Stimulated activated effector memory CD8-positive, alpha-beta T cell treated with anti-CD3 and anti-CD28 coated beads, Interleukin-12 subunit alpha, Interleukin-12 subunit beta, amount 100 ng/mL, for 72 hours (primary cell): Measurements from ENCODE around the gene POPDC3.

Experiments used
- ATAC-seq: fragments of 150-1000 bp; cut with Tn5 transposase; 2 replicates; pipeline ENCODE4 v1.10.0; 2021
- DNase-seq, 2 donors: peaks; one replicate each; pipeline ENCODE4 v3.0.0; 2021 to 2022; ENCODE audit warnings: low spot score in 2 of 2
- H3K27ac Mint-ChIP-seq: one replicate; pipeline ENCODE4 v1.8.0; 2022; ENCODE audit warnings: mild to moderate bottlenecking, mixed read lengths
- H3K36me3 Mint-ChIP-seq: one replicate; pipeline ENCODE4 v1.8.0; 2022; ENCODE audit warnings: mild to moderate bottlenecking, mixed read lengths
- H3K4me1 Mint-ChIP-seq: one replicate; pipeline ENCODE4 v1.8.0; 2022; ENCODE audit warnings: mixed read lengths
- H3K4me3 Mint-ChIP-seq: one replicate; pipeline ENCODE4 v1.8.0; 2022; ENCODE audit warnings: mild to moderate bottlenecking, mixed read lengths
- H3K9me3 Mint-ChIP-seq: one replicate; pipeline ENCODE4 v1.8.0; 2022; ENCODE audit warnings: mixed read lengths

The POPDC3 gene

DNA sequence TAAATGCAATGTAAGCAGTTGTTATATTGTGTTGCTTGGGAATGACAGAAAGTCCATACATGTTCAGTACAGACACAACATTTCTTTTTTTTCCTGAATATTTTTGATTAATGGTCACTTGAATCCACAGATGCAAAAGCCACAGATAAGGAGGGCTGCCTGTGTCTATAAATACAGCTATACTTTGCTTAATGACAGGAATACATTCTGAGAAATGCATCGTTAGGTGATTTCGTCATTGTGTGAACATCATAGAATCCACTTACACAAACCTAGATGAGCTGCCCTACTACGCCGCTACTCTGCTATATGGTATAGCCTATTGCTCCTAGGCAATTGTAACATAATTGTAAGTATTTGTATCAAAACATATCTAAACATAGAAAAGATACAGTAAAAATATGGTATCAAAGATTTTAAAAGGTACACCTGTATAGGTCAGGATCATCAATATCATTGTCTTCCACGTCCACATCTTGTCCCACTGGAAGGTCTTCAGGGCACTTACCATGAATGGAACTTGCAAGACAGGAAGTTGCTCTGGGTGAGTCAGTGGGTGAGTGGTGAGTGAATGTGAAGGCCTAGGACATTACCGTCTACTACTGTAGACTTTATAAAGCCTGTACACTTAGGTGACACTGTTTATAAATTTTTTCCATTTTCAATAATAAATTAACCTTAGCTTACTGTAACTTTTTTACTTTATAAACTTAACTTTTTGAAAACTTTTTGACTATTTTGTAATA lies 27.9 kb upstream of the POPDC3 start:
- Mint-ChIP-seq H3K36me3 (no peaks in the 10 kb centered on the region), H3K27ac (no peak overlapping the region), H3K4me3 (no peak overlapping the region), H3K9me3 (no peaks in the 10 kb centered on the region), H3K4me1 (peaks cover 5% of the 10 kb centered on the region)
- DNase-seq (no peak), ATAC-seq (no peak)

- ATAC-seq (no peak), DNase-seq (no peak)
- Mint-ChIP-seq H3K4me1 (no peaks in the 10 kb centered on the region), H3K27ac (no peak overlapping the region), H3K36me3 (no peaks in the 10 kb centered on the region), H3K9me3 (no peaks in the 10 kb centered on the region), H3K4me3 (no peak overlapping the region)
Measured at GRCh38 chr6:105204768-105205167, 25.0 kb upstream of the POPDC3 start.

- no peak for ATAC-seq
- no peak overlapping the region for H3K27ac Mint-ChIP-seq
- H3K4me3 Mint-ChIP-seq: no peak overlapping the region
- no peaks in the 10 kb centered on the region for H3K4me1 Mint-ChIP-seq
- no peak for DNase-seq
- H3K36me3 Mint-ChIP-seq: no peaks in the 10 kb centered on the region
- H3K9me3 Mint-ChIP-seq: no peaks in the 10 kb centered on the region
Measured at GRCh38 chr6:105204331-105204730, 24.5 kb upstream of the POPDC3 start.

DNA sequence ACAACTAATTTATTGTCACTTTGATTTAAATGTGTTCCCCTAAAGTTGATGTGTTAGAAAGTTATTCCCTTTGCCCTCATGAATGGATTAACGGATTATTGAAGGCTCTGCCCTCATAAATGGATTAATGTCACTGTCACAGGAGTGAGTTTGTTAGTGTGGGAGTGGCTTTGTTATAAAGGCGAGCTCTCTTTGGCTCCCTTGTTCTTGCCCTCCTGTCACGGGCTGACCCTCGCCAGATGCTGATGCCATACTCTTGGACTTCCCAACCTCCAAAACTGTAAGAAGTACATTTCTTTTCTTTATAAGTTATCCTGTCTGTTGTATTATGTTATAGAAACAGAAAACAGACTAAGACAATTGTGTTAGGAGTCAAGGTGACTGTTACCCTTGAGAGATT lies 22.7 kb upstream of the POPDC3 start:
- Mint-ChIP-seq H3K9me3 (no peaks in the 10 kb centered on the region), H3K27ac (no peak overlapping the region), H3K36me3 (no peaks in the 10 kb centered on the region), H3K4me3 (no peak overlapping the region), H3K4me1 (no peaks in the 10 kb centered on the region)
- DNase-seq (no peak), ATAC-seq (no peak)

GRCh38 chr6:105200133-105200730 lies 20.4 kb upstream of the POPDC3 start:
- no peak for DNase-seq

DNA sequence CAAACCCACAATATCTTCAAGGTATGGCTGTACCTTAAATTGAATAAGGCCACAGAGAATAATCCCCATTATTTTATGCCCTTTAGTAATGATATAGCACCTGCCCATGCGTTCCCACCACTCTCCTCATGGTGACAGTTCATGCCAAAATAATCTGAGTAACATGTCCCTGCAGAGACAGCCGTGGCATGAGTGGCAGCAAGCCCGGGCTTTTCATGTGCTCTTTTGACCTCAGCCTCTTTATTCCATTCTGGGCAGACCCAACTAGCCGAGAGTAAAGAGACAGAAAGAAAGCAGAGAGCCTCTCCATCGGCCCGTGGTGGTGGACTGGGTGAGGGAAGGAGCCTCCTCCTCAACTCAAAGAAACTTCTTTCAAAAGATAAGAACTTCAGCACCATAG lies 19.9 kb upstream of the POPDC3 start:
- ATAC-seq (no peak), DNase-seq (no peak)
- no peaks in the 10 kb centered on the region for H3K36me3 Mint-ChIP-seq
- no peaks in the 10 kb centered on the region for H3K9me3 Mint-ChIP-seq
- no peak overlapping the region for H3K27ac Mint-ChIP-seq
- no peak overlapping the region for H3K4me3 Mint-ChIP-seq
- no peaks in the 10 kb centered on the region for H3K4me1 Mint-ChIP-seq

More at GRCh38 chr6:105200133-105200730, 20.4 kb upstream of the POPDC3 start:
- H3K9me3 Mint-ChIP-seq: no peaks in the 10 kb centered on the region
- H3K27ac Mint-ChIP-seq: no peak overlapping the region
- no peaks in the 10 kb centered on the region for H3K36me3 Mint-ChIP-seq
- H3K4me1 Mint-ChIP-seq: no peaks in the 10 kb centered on the region
- ATAC-seq: no peak
- no peak overlapping the region for H3K4me3 Mint-ChIP-seq

DNA sequence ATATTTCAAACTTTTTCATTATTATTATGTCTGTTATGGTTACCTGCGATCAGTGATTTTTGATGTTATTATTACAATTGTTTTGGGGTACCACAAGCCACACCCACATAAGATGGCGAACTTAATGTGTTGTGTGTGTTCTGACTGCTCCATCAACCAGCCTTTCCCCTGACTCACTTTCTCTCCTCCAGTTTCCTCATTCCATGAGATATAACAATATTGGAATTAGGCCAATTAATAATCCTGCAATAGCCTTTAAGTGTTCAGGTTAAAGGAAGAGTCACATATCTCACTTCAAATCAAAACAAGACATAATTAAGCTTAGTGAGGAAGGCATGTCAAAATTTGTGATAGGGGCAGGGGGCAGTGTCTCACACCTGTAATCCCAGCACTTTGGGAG lies 16.3 kb upstream of the POPDC3 start:
- H3K4me1 Mint-ChIP-seq: no peaks in the 10 kb centered on the region
- no peak for ATAC-seq
- no peaks in the 10 kb centered on the region for H3K9me3 Mint-ChIP-seq
- no peak overlapping the region for H3K27ac Mint-ChIP-seq
- no peaks in the 10 kb centered on the region for H3K36me3 Mint-ChIP-seq
- no peak overlapping the region for H3K4me3 Mint-ChIP-seq
- DNase-seq: no peak

DNA sequence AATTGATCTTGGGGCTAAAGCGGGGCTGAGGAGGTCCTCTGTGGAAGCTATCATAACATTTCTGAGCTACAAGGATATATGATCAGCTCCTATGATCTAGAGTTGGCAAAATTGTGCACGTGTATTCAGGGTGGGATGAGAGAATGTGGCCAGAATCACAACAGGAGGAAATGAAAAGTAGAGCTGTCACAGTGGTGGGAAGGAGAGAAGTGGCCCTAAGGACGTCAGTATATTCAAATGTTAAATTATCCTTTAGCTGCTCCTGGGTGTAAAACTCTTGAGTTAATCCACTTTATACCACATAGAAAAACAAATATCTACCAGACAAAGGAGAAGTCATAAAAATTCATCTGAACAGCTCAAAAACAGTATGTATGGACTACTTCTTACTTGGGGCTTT lies 14.8 kb upstream of the POPDC3 start:
- DNase-seq (no peak), ATAC-seq (no peak)
- H3K4me3 Mint-ChIP-seq: no peak overlapping the region
- H3K4me1 Mint-ChIP-seq: no peaks in the 10 kb centered on the region
- no peaks in the 10 kb centered on the region for H3K36me3 Mint-ChIP-seq
- H3K9me3 Mint-ChIP-seq: no peaks in the 10 kb centered on the region
- H3K27ac Mint-ChIP-seq: no peak overlapping the region

DNA sequence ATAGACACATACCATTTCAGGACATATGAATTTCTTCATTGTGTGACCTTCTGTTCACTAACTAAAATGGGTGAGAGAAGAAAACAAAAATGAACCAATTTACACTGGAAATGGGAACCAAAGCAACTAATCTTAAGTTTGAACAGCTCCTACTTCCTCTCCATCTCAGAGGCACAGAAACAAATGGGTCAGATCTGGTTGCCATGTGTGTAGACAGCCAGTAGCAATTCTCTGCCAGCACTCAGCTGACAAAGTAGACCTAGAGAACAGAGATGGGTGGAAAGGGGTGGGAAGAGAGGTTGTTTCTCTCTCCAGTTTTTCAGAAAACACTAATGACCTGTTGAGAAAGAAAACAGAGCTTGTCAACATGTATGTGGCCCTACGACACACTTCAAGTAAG lies 14.3 kb upstream of the POPDC3 start:
- no peaks in the 10 kb centered on the region for H3K36me3 Mint-ChIP-seq
- DNase-seq (no peak), ATAC-seq (no peak)
- H3K4me3 Mint-ChIP-seq: no peak overlapping the region
- H3K27ac Mint-ChIP-seq: no peak overlapping the region
- H3K4me1 Mint-ChIP-seq: no peaks in the 10 kb centered on the region
- no peaks in the 10 kb centered on the region for H3K9me3 Mint-ChIP-seq

DNA sequence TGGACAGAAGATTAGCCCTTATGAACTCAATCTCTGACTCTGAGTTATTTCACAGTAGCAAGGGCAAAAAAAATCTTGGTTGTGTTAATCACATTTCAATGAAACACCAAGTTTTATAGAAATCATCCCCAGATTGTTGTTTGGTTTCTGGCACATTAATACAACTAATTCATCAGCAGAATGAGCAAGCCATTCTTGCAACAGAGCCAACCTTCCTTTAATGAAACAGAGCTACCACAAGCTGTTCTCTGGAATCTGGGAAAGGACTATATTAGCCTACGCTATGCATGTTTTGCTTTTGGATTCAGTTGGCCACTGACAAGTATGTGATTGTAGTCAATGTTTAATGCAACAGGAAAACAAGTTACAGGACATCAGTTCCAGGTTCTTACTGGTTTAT lies 13.8 kb upstream of the POPDC3 start:
- ATAC-seq: no peak
- Mint-ChIP-seq H3K9me3 (no peaks in the 10 kb centered on the region), H3K4me3 (no peak overlapping the region), H3K27ac (no peak overlapping the region), H3K4me1 (no peaks in the 10 kb centered on the region), H3K36me3 (no peaks in the 10 kb centered on the region)
- DNase-seq: no peak

GRCh38 chr6:105192707-105193465 lies 13.1 kb upstream of the POPDC3 start:
- no peaks in the 10 kb centered on the region for H3K4me1 Mint-ChIP-seq
- no peak overlapping the region for H3K27ac Mint-ChIP-seq
- H3K36me3 Mint-ChIP-seq: no peaks in the 10 kb centered on the region
- DNase-seq (no peak), ATAC-seq (peak; percentile 60)
- no peaks in the 10 kb centered on the region for H3K9me3 Mint-ChIP-seq
- H3K4me3 Mint-ChIP-seq: no peak overlapping the region

GRCh38 chr6:105191351-105191750 lies 11.5 kb upstream of the POPDC3 start:
- Mint-ChIP-seq H3K4me1 (no peaks in the 10 kb centered on the region), H3K36me3 (no peaks in the 10 kb centered on the region), H3K9me3 (no peaks in the 10 kb centered on the region), H3K27ac (no peak overlapping the region), H3K4me3 (no peak overlapping the region)
- ATAC-seq (no peak), DNase-seq (no peak)

GRCh38 chr6:105189026-105189820 lies 9.4 kb upstream of the POPDC3 start:
- no peak overlapping the region for H3K27ac Mint-ChIP-seq
- no peak overlapping the region for H3K4me3 Mint-ChIP-seq
- ATAC-seq: no peak

GRCh38 chr6:105188251-105188650 lies 8.4 kb upstream of the POPDC3 start:
- no peak overlapping the region for H3K4me3 Mint-ChIP-seq
- no peaks in the 10 kb centered on the region for H3K4me1 Mint-ChIP-seq
- H3K36me3 Mint-ChIP-seq: no peaks in the 10 kb centered on the region
- no peak overlapping the region for H3K27ac Mint-ChIP-seq
- ATAC-seq (no peak), DNase-seq (no peak)
- H3K9me3 Mint-ChIP-seq: no peaks in the 10 kb centered on the region

More at GRCh38 chr6:105189026-105189820, 9.4 kb upstream of the POPDC3 start:
- Mint-ChIP-seq H3K4me1 (no peaks in the 10 kb centered on the region), H3K9me3 (no peaks in the 10 kb centered on the region), H3K36me3 (no peaks in the 10 kb centered on the region)
- no peak for DNase-seq

- ATAC-seq (no peak), DNase-seq (no peak)
- H3K4me3 Mint-ChIP-seq: no peak overlapping the region
- no peaks in the 10 kb centered on the region for H3K36me3 Mint-ChIP-seq
- H3K4me1 Mint-ChIP-seq: no peaks in the 10 kb centered on the region
- H3K9me3 Mint-ChIP-seq: no peaks in the 10 kb centered on the region
- no peak overlapping the region for H3K27ac Mint-ChIP-seq
Measured at GRCh38 chr6:105186576-105186975, 6.8 kb upstream of the POPDC3 start.
